Omental fat pad (tissue), 4 donors: ENCODE results near the gene KBTBD7. TPM values are rescaled to one million over a fixed set of nuclear protein-coding genes. Genes with fewer than 3 reads are reported as not detected.

ENCODE experiments used
- ATAC-seq: fragments of 150-250 bp; one replicate; pipeline ENCODE4 v1.9.1; 2016; ENCODE audit warnings: mild to moderate bottlenecking, moderate library complexity; ENCODE audit not compliant: low FRiP score
- DNase-seq: peaks from one replicate; pipeline ENCODE4 v3.0.0-alpha.2; 2019; ENCODE audit warnings: low spot score
- total RNA-seq, 4 donors: library from RNA; depleted of rRNA; stranded (reverse); fragments of >200 nt; gene quantifications; one replicate each; pipeline ENCODE4 v1.1.0, GENCODE V29; 2016
- TF ChIP-seq, protein P1 (sequence below), 3 donors: fragments of 450-650 bp; IDR thresholded peaks; one replicate each; pipeline ENCODE4 v1.5.1; 2016 to 2017; ENCODE audit warnings: antibody characterized with exemption in 3 of 3, mild to moderate bottlenecking in 3 of 3, moderate library complexity in 2 of 3

Gene KBTBD7
- total RNA-seq, 4 donors from 2014 or later, result 1.9 to 7.7 (median 4.6) TPM

DNA sequence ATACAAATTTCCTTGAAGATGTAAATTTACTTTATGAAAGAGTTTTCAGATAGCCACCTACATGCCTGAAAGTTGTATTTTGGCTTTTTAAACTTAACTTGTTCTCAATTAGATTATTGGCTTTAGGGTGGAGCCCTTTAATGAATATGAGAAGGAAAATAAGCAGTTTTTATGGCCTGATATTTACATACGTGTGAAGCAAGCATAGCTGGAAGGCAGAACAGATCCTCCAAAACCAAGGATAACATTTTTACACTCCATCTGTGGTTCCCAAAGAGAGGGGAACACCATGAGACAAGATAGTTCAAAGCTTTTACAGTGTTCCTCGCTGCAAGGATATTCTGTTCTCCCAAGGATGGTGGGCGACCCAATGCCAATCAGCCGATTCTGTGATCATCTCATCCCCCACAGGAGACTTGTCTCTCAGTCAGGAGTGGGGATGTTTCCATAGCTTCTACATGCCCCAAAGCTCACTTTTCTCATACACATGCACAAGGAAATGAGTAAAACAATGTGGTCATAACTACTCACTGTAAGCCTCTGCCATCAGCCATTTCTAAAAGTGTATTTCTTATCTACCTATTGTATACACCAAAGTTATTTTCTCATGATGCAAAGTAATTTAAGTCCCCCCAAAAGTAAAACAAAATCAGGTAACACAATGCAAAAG, 37.2 kb downstream of the KBTBD7 start:
- DNase-seq (no peak), ATAC-seq (no peak)
- TF ChIP-seq, protein P1, sequence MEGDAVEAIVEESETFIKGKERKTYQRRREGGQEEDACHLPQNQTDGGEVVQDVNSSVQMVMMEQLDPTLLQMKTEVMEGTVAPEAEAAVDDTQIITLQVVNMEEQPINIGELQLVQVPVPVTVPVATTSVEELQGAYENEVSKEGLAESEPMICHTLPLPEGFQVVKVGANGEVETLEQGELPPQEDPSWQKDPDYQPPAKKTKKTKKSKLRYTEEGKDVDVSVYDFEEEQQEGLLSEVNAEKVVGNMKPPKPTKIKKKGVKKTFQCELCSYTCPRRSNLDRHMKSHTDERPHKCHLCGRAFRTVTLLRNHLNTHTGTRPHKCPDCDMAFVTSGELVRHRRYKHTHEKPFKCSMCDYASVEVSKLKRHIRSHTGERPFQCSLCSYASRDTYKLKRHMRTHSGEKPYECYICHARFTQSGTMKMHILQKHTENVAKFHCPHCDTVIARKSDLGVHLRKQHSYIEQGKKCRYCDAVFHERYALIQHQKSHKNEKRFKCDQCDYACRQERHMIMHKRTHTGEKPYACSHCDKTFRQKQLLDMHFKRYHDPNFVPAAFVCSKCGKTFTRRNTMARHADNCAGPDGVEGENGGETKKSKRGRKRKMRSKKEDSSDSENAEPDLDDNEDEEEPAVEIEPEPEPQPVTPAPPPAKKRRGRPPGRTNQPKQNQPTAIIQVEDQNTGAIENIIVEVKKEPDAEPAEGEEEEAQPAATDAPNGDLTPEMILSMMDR (IDR thresholded peaks at IDR 0.05), result no peak

DNA sequence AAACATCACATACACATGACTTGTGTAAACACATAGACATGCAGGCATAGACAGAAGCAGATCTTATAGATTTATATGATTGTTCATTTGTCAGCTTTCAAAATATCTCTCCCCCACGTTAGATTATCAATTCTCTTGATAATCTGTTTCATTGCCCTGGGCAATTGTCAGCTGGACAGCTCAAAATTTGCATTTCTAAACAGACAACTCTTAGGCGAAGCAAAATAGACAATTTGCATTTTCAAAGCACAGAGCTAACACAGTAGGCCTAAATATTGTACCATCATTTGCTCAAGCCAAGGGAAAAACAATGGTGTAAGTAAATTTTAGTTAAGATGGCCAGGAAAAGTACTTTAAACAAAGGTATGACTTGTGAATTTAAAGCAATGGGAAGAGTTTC, 37.7 kb downstream of the KBTBD7 start:
- ATAC-seq (no peak), DNase-seq (no peak)
- TF ChIP-seq, protein P1 (IDR thresholded peaks at IDR 0.05), result no peak

DNA sequence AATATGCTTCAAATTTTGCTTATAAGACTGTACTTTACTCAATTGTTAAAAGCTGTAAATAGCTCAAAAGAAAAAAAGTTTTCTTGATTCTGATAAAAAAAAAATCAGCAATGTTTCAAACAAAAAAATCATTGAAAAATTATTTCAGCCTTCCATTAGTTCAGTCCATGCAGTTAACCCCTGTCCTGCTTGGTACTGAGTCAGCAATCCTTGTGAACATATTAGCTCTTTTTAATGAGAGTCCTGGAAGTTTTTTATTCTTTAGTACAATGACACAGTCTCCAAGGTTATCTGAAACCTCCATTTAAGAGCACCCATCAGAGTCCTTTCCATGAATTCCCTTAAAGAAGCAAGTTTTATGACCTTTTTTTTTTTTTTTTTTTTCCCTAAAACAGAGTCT, 40.3 kb downstream of the KBTBD7 start:
- DNase-seq (no peak), ATAC-seq (no peak)
- TF ChIP-seq, protein P1 (IDR thresholded peaks at IDR 0.05), result no peak

DNA sequence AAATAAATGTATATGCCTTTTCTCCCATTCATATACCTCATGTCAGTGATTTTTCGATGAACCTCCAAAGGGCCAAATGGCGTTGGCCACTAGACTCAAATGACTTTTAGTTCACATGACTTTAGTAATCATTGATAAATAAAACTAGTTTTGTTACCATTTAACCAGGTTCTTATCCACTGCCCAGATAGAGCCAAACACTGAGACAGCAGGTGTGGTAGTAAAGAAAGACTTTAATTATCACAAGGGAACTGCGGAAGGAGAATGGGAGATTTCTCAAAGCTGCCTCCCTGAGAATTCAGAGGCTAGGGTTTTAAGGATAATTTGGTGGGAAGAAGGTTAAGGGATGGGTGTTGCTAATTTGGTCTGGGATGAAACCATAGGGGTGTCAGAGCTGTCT, 42.4 kb downstream of the KBTBD7 start:
- no peak for ATAC-seq
- TF ChIP-seq, protein P1 (IDR thresholded peaks at IDR 0.05), result no peak

DNA sequence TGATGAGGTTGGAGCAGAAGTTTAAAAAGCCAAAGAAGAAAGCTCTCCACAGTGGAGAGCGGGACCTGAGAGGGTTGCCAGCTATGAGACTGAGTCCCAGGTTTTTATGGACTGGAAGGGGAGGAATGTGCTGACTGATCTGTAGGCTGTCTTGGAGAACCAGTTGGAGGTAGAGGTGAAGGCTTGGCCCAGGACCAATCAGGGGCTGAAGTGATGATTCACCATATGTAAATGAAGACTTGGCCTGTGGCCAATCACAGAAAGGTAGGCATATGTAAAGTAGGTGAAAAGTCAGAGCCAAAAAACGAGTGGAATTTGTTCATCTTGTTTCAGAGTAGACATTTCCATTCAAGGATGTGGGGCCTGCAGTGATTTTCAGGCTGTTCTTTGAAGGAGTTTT, 44.3 kb downstream of the KBTBD7 start:
- TF ChIP-seq, protein P1 (IDR thresholded peaks at IDR 0.05), result no peak
- ATAC-seq (no peak), DNase-seq (no peak)

More for the DNA sequence above, 42.4 kb downstream of the KBTBD7 start:
- DNase-seq, result no peak

DNA sequence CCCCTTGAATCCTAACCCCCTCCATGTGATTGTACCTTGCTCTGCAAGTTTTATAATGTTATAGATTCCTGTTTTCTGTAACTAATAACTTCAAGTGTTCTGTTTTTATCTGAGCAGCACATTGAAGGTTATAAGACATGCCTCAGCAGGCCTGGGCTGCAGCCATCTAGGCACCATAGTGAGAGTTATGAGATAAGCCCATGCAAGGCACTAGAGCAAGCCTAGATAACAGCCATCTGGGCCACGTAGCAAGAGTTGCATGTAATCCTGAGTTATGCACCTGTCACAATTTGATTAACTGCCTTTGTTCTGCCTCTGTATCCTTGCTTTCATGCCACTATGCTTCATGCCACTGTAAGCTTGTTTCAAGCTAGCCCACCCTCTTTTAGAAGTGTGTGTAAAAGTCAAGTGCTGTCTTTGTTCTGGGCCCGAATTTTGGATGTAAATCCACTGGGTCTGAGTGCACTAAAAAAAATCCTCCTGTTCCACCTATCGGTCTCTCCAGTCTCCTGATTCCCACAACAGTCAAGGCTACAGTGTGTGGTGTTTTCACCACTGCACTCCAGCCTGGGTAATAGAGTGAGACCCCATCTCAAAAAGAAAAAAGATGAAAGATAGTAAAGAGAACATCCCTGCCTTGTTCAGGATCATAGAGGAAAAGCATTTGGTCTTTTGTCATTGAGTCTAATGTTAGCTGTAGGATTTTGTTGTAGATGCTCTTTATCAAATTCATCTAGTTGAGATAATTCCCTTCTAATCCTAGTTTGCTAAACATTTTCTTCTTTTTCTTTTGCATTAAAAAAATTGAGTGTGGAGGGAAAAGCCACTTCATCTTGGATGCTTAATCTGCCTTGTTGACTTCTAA, 45.7 kb downstream of the KBTBD7 start:
- DNase-seq (no peak), ATAC-seq (no peak)
- TF ChIP-seq, protein P1 (IDR thresholded peaks at IDR 0.05), result no peak
